Measurements from ENCODE around the gene TMEM258. TPM values are rescaled to one million over a fixed set of nuclear protein-coding genes. Genes with fewer than 3 reads are reported as not detected.

Gene TMEM258
- total and polyA plus RNA-seq, 2 experiments from 2014 or later, result 71.3 to 519 TPM

- no peak overlapping the region for H2AFZ ChIP-seq
- no peaks in the 10 kb centered on the region for H3F3A ChIP-seq (replicated peaks; ENCODE audit: low read depth)
- H3K27ac ChIP-seq (ENCODE audit: low read depth), result no peak overlapping the region
- no peaks in the 10 kb centered on the region for H4K20me1 ChIP-seq (replicated peaks; ENCODE audit: insufficient read depth)
- peaks cover 10% of the 10 kb centered on the region for H3K27me3 Mint-ChIP-seq (ENCODE audit: insufficient read depth, low read depth, poor library complexity)
- no peaks in the 10 kb centered on the region for H3K9me2 ChIP-seq (ENCODE audit: insufficient read depth)
- H3K4me3 ChIP-seq, result no peak overlapping the region
- H3K4me1 ChIP-seq (ENCODE audit: insufficient read depth), result peaks cover 7% of the 10 kb centered on the region
- no peak overlapping the region for H3K4me2 ChIP-seq
- H3K79me2 ChIP-seq (replicated peaks; ENCODE audit: insufficient read depth), result no peaks in the 10 kb centered on the region
- H3K9me3 Mint-ChIP-seq, result no peaks in the 10 kb centered on the region
- TF ChIP-seq CREB1 (CRISPR knock-in tag; IDR thresholded peaks at IDR 0.05; ENCODE audit: low read depth) (no peak), JUNB (IDR thresholded peaks at IDR 0.05; ENCODE audit: unreplicated experiment) (no peak), REST (IDR thresholded peaks at IDR 0.05; ENCODE audit: unreplicated experiment) (no peak), ZNF114 (CRISPR knock-in tag; IDR thresholded peaks at IDR 0.05) (no peak), STAT1 (IDR thresholded peaks at IDR 0.05; ENCODE audit: unreplicated experiment) (no peak), ZNF462 (CRISPR knock-in tag; IDR thresholded peaks at IDR 0.05) (no peak), ETS1 (IDR thresholded peaks at IDR 0.05) (no peak), ZNF331 (CRISPR knock-in tag; IDR thresholded peaks at IDR 0.05; ENCODE audit: low read depth) (no peak), NANOG (IDR thresholded peaks at IDR 0.05; ENCODE audit: borderline replicate concordance) (no peak)
- no peaks in the 10 kb centered on the region for H3K27me3 ChIP-seq (ENCODE audit: insufficient read depth)
- H3K27ac Mint-ChIP-seq, result no peak overlapping the region
- H3K36me3 ChIP-seq (ENCODE audit: insufficient read depth), result no peaks in the 10 kb centered on the region
- ATAC-seq (no peak), DNase-seq (ENCODE audit: low spot score) (no peak)
- H3K4me1 Mint-ChIP-seq, result peaks cover 13% of the 10 kb centered on the region
- peaks cover 4% of the 10 kb centered on the region; the same call in 2 of the 3 replicates for H3K36me3 Mint-ChIP-seq (ENCODE audit: low read depth)
- no peak overlapping the region for H3K4me3 Mint-ChIP-seq
Observed at GRCh38 chr11:61744609-61745156, 47.7 kb downstream of the TMEM258 start.

Measured in GM23338 (cell line).